NCI-H82 treated with DMSO at 0.1 percent for 48 hours (cell line): Measurements from ENCODE around the gene KLHL12.

Experiments
- DNase-seq: peaks from one replicate; lab custom pipeline; 2025; ENCODE audit not compliant: unreplicated experiment; lab: John Stamatoyannopoulos, UW

KLHL12 gene

DNA sequence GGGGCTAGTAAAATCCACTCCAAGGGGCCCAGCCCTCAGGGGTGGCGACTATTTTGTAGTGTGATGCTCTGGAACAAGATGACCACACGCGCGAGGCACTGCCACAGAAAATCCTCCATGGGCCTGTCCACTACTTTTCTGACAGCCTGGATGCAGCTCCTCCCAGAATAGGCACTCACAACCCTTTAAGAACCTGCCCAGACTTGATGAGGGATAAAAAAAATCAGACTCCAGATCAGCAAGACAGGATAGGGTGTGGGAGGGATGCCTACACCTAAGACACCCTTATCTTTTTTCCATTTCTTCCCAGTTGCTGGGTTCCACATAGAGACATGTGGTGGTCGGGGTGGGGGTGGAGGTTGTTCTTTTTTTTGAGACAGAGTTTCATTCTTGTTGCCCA, 82.8 kb downstream of the KLHL12 start:
- DNase-seq = no peak

DNA sequence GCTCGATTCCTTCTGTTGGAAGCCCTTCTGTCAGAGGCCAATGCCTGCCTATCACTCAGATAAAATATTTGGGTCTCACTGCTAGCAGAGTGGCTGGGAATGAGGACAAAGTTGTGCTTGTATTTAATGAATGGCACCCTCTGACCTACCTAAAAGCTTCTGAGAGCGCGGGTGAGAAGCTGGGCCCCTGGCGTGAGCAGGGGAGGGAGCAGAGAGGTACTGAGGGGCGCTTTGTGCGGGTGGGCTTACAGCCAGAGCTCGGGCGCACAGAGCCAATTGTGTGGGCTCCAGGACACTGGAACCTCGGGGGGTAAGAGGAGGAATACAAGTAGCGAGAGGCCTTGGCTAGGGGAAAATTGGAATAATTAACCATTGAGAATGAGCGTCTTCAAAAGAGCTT, 84.0 kb downstream of the KLHL12 start:
- DNase-seq = no peak
